HT1080 (cell line): ENCODE measurements around the gene NTNG1. TPM values are rescaled to one million over a fixed set of nuclear protein-coding genes. Genes with fewer than 3 reads are reported as not detected.

Experiments used
- DNase-seq: peaks from one replicate; pipeline ENCODE4 v3.0.0-alpha.2; 2015; ENCODE audit warnings: low read depth
- total RNA-seq: library from RNA; depleted of rRNA; stranded (reverse); fragments of >200 nt; shearing (Covaris generic); gene quantifications from 2 replicates; pipeline ENCODE4 v1.2.3, GENCODE V29; 2014

Gene NTNG1
- total RNA-seq, 1 experiment from 2014 or later: 16.0 TPM

DNA sequence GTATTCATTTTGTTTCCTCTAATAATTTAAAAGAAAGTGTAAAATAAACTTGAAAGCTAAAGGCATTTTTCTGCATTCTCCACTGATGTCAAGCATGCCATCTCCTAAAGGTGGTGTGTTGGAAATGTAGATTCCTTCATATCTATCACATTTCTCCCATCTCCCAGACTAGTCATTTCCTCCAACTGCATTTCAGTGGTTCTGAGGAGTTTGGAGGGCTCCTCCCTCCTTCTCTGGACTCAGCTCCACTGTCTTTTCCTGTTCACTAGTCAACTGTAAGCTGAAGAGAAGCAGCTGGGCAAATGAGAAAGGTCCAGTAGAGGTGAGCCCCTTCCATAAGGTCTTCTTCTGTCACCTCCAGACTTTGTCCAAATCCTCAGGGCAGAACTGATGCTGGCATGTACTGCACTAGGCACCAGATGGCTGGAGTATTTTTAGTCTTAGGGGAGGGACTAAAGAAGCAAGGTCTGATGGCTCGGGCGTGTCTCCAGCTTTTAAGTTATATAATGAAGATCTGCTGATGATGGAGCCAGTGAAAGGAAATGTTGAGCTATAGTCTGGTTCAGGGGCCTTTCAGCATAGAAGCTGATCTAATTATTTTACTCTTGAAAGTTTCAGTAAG is 186.1 kb downstream of the NTNG1 start:
- DNase-seq: peak; percentile 59

DNA sequence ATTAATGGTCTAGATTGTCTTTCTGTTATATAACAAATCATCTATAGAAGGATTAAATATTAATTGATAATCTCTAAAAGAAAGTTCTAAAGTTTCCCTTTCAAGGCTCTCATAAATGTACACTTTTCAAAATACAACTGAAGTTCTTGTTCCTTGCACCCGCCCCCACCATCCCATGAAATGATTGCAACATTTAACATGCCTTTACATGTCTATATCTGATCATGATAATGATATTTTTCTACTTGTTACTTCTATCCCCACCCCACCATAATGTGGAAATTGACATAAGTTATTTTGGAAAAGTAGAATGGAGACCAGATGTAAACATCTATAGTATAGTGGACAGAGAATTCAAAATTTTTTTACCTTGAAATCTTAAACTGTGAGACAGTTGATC is 186.6 kb downstream of the NTNG1 start:
- no peak for DNase-seq

- no peak for DNase-seq
These were observed 187.2 kb downstream of the NTNG1 start for GRCh38 chr1:107328087-107328486.

GRCh38 chr1:107339775-107340174 is 198.9 kb downstream of the NTNG1 start:
- no peak for DNase-seq

DNA sequence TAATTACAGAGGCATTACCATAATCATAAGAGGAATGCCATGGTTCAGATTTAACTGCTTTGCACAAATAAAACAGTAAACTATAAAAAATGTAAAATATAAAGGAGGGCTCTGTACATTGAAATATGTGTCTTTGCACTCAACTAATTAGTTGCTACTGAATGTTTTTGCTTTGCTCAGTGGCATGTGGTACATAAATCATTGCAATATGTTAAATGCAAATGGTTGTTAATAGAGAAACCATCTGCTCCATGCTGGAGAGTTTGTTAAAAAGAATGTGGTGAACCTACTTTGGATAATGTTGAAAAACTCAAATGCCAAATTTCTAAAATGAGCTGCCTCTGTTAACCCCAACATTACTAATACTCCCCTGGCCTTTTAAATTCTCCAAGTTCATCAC is 201.5 kb downstream of the NTNG1 start:
- no peak for DNase-seq

DNA sequence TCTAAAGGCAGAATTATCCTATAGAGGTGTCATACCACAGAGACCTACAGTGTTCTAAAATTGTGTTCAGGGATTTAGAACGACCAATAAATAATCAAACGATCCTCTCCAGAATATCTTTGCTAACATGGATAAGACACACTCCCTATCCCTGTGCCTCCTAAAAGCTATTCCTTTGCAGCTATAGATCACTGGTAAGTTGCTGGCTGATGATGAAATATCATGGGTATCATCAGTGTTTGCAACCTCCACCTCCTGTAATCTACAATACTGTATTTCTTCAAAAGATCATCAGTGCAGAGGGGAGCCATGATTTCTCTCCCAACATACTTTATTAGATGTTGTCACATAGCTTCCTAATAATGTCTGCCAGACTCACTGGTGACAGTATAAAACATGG is 201.9 kb downstream of the NTNG1 start:
- no peak for DNase-seq

DNA sequence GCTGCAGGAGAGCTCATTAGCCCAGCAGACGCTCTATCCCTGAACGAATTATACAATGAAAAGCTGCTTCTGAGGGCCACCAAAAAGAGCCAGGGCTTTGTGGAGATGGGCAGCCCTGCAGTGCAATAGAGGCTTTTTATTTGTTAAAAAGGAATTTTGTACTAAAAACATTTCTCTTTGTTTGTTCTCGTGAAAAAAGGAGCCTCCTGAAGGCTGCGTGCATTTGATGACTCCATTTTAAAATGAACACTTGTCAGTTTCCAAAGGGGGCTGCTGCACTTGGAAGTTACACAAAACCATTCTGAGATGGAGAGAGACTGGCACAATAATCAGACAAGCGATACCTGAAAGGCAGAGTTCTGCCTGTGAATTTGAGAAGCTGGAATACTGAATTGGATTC is 202.8 kb downstream of the NTNG1 start:
- no peak for DNase-seq

GRCh38 chr1:107344268-107344760 is 203.5 kb downstream of the NTNG1 start:
- no peak for DNase-seq

GRCh38 chr1:107344836-107345235 is 204.0 kb downstream of the NTNG1 start:
- no peak for DNase-seq

DNA sequence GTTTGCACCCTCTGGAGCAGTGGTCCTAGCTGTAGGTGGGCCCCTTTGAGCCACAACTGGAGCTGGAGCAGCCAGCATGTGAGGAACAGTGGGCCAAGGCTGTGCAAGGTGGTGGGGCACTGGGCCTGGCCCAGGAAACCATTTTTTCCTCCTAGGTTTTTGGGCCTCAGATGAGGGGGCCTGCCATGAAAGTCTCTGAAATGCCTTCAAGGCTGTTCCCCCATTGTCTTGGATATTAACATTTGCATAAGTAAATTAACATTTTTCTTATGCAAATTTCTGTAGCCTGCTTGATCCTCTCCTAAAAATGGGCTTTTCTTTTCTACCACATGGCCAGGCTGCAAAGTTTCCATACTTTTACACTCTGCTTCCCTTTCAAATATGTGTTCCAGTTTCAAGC is 212.0 kb downstream of the NTNG1 start:
- no peak for DNase-seq

GRCh38 chr1:107357376-107357775 is 216.5 kb downstream of the NTNG1 start:
- no peak for DNase-seq

GRCh38 chr1:107358619-107359327 is 217.9 kb downstream of the NTNG1 start:
- DNase-seq: no peak

DNA sequence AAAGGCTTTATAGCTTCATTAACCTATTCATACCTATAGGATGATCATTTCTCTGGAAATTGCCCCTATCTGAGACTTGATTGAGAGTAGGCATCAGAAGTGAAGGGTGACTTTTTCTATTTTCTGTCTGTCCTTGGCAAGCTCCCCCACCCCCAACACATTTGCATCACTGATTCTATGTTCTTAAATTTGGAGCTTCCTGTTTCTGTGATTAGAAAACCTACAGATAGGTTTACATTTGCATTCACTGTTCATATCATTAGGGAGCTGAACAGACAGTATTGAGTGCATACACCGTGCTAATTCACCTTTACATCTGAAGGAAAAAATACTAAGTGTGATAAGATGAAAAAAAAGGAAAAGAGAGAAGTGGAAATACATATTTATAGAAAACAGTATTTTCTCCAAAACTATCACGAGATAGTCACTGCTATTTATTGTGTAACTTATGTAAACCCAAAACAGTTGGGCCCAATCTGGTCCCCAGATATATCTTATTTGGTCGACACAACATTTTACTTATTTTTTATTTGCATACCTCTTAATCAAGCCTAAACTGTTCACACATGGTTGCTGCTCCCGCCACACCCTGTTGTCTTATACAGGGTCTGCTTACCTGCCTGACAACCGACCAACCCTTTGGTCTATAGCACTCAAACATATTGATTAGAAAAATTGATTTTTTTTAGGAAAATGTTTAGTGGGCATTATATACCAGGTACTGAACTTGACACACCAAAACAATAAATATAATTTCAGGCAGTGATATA is 218.8 kb downstream of the NTNG1 start:
- no peak for DNase-seq

DNA sequence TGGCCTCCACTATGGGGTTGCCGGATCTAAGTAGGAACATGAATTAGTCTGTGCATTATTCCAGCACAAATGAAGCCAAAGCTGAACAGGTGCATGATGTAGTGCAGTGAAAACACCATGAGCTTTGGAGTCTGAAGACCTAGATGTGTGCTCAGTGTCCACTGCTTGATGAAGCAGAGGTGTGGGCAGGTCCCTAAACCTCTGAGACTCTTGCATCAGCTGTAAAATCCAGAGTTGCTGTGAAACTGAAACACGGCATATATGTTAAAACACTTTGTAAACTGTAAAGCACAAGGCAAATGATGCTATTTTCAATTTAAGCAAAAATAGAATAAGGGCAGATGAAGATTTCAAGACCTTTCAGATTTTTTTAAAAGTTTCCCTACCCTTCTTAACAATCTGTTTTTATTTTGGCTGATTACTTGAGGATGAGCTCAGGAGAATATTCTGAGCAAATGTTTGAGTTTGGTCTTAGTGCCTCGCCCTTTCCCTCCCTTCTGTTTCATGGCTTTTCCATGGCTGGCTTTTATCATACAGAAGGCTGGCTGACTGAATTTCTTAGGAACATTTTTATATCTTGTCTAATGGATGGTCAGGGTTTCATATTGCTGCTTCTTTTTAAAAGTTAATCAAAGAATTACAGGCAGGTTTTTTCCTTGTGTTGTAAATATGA is 221.8 kb downstream of the NTNG1 start:
- no peak for DNase-seq

- no peak for DNase-seq
These were observed 222.3 kb downstream of the NTNG1 start for GRCh38 chr1:107363154-107363553.

- no peak for DNase-seq
These were observed 224.8 kb downstream of the NTNG1 start for GRCh38 chr1:107365527-107366240.

- DNase-seq: no peak
These were observed 237.6 kb downstream of the NTNG1 start for GRCh38 chr1:107378426-107378825.

GRCh38 chr1:107378866-107379265 is 238.0 kb downstream of the NTNG1 start:
- DNase-seq: no peak

GRCh38 chr1:107379826-107380225 is 239.0 kb downstream of the NTNG1 start:
- no peak for DNase-seq

DNA sequence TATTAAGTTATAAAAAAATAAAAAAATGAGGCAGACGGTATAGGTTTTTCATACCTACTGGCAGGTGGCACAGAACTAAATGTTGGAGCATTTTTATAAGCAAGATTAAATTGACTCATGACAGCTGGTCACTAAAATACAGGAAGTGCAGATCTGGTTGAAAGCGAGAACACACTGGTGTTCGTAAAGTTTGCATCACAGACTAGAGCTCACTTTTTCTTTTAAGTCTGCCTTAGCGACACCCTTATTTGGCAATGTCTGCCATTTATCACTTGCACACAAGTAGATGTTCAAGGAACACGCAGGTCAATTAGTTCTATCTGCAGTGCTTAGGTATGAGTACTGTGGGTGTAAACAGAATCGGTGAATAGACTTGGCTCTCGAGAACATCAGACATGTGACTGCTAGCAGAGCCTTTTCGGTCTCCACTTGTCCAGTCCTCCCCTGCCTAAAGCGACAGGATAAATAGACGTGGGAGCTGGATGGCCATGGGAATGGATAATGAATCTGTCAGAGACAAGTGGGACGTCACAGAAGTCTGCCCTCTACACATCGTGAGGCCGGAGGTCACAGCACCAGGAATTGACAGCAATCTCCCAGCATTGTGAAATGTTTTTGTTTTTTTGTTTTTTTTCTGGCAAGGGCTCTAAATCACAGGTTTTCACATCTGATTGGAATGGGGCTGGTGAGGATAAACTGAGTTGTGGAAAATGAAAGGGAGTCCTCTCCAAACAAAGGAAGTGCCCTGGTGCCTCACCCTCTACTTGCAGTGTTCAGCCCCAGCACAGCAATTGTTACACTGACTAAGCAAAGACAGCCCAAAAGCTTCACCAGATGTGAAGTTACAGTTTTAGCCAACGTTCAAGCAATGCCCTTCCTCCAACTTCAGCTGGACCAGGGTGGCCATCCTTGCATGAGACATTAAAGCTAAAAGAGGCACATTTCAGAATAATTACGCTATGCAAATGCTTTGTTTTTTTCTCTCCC is 248.9 kb downstream of the NTNG1 start:
- DNase-seq: no peak
